GM19455 (cell line): ENCODE measurements around the gene HECTD4.
"Not testable (repeated sequence)": the region's sequence is repeated elsewhere in the genome, so short reads cannot be mapped to it uniquely, and the experiment has no call there.

Experiments used
- ATAC-seq: cut with Tn5 transposase; IDR thresholded peaks from one replicate; pipeline ENCODE4 v1.9.1; 2021; ENCODE audit not compliant: unreplicated experiment

The HECTD4 gene

GRCh38 chr12:112275836-112276235 is 106.4 kb downstream of the HECTD4 start:
- no peak for ATAC-seq

GRCh38 chr12:112275207-112275606 is 107.0 kb downstream of the HECTD4 start:
- ATAC-seq = no peak

GRCh38 chr12:112270673-112271072 is 111.6 kb downstream of the HECTD4 start:
- ATAC-seq = no peak

- no peak for ATAC-seq
These were observed 115.8 kb downstream of the HECTD4 start for GRCh38 chr12:112266473-112266872.

- ATAC-seq = no peak
These were observed 120.7 kb downstream of the HECTD4 start for GRCh38 chr12:112261559-112261958.

GRCh38 chr12:112258926-112259325 is 123.3 kb downstream of the HECTD4 start:
- no peak for ATAC-seq

- ATAC-seq = no peak
These were observed 125.5 kb downstream of the HECTD4 start for GRCh38 chr12:112256780-112257179.

GRCh38 chr12:112252184-112252583 is 130.0 kb downstream of the HECTD4 start:
- no peak for ATAC-seq

- ATAC-seq = not testable (repeated sequence)
These were observed 137.3 kb downstream of the HECTD4 start for GRCh38 chr12:112244902-112245301.

- no peak for ATAC-seq
These were observed 138.7 kb downstream of the HECTD4 start for GRCh38 chr12:112243255-112244110.

GRCh38 chr12:112241176-112241575 is 141.1 kb downstream of the HECTD4 start:
- ATAC-seq = no peak

GRCh38 chr12:112239881-112240280 is 142.3 kb downstream of the HECTD4 start:
- no peak for ATAC-seq

GRCh38 chr12:112239020-112239419 is 143.2 kb downstream of the HECTD4 start:
- no peak for ATAC-seq

- ATAC-seq = no peak
These were observed 143.8 kb downstream of the HECTD4 start for GRCh38 chr12:112238441-112238840.

GRCh38 chr12:112236786-112237185 is 145.4 kb downstream of the HECTD4 start:
- ATAC-seq = no peak

- ATAC-seq = no peak
These were observed 145.8 kb downstream of the HECTD4 start for GRCh38 chr12:112236386-112236785.

- ATAC-seq = no peak
These were observed 147.9 kb downstream of the HECTD4 start for GRCh38 chr12:112234303-112234702.

- ATAC-seq = no peak
These were observed 149.0 kb downstream of the HECTD4 start for GRCh38 chr12:112233242-112233641.

GRCh38 chr12:112230136-112230535 is 152.1 kb downstream of the HECTD4 start:
- no peak for ATAC-seq

GRCh38 chr12:112226768-112227167 is 155.5 kb downstream of the HECTD4 start:
- no peak for ATAC-seq

- not testable (repeated sequence) for ATAC-seq
These were observed 161.6 kb downstream of the HECTD4 start for GRCh38 chr12:112220628-112221027.

- ATAC-seq = no peak
These were observed 163.0 kb downstream of the HECTD4 start for GRCh38 chr12:112219195-112219594.

- no peak for ATAC-seq
These were observed 164.1 kb downstream of the HECTD4 start for GRCh38 chr12:112218150-112218549.
